Measurements from ENCODE around the gene PPP1R3F.

Gene PPP1R3F

GRCh38 chrX:49269767-49270248, at the start of gene PPP1R3F:
PPP1R3F (plus strand) TSS chrX:49269793; CDS start chrX:49269870, 77 bp downstream.
- DNase-seq, result no peak
- Histone ChIP-seq H3K4me3 (ENCODE audit: low read depth, low read length) (peak within 1 kb of the TSS; percentile 66), H3K36me3 (replicated peaks) (no peaks in the 10 kb centered on the region), H3K27ac (peak within 1 kb of the TSS; percentile 98), H3K27me3 (replicated peaks) (no peaks in the 10 kb centered on the region)
- TF ChIP-seq CTCF (IDR thresholded peaks at IDR 0.05; ENCODE audit: low read depth, low read length, missing control alignments), result no peak
- in situ Hi-C loops (cut with HindIII; ENCODE audit: low pct_ligation_motif_present, low sequenced_read_pairs), result no loop called here

- H3K27ac ChIP-seq, result no peak overlapping the region
- no peak for TF ChIP-seq CTCF (IDR thresholded peaks at IDR 0.05; ENCODE audit: low read depth, low read length, missing control alignments)
- no peak overlapping the region for H3K4me3 ChIP-seq (ENCODE audit: low read depth, low read length)
- H3K27me3 ChIP-seq (replicated peaks), result no peaks in the 10 kb centered on the region
- in situ Hi-C loops (cut with HindIII; ENCODE audit: low pct_ligation_motif_present, low sequenced_read_pairs), result no loop called here
- no peak for DNase-seq
- H3K36me3 ChIP-seq (replicated peaks), result no peaks in the 10 kb centered on the region
Observed at GRCh38 chrX:49220100-49220499, 49.5 kb upstream of the PPP1R3F start.

GRCh38 chrX:49221868-49222267, 47.7 kb upstream of the PPP1R3F start:
- Histone ChIP-seq H3K4me3 (ENCODE audit: low read depth, low read length) (no peak overlapping the region), H3K36me3 (replicated peaks) (no peaks in the 10 kb centered on the region), H3K27ac (no peak overlapping the region), H3K27me3 (replicated peaks) (no peaks in the 10 kb centered on the region)
- in situ Hi-C loops (cut with HindIII; ENCODE audit: low pct_ligation_motif_present, low sequenced_read_pairs), result no loop called here
- TF ChIP-seq CTCF (IDR thresholded peaks at IDR 0.05; ENCODE audit: low read depth, low read length, missing control alignments), result no peak
- DNase-seq, result no peak

GRCh38 chrX:49225858-49226257, 43.7 kb upstream of the PPP1R3F start:
- Histone ChIP-seq H3K27ac (no peak overlapping the region), H3K36me3 (replicated peaks) (no peaks in the 10 kb centered on the region), H3K4me3 (ENCODE audit: low read depth, low read length) (no peak overlapping the region), H3K27me3 (replicated peaks) (no peaks in the 10 kb centered on the region)
- TF ChIP-seq CTCF (IDR thresholded peaks at IDR 0.05; ENCODE audit: low read depth, low read length, missing control alignments), result no peak
- in situ Hi-C loops (cut with HindIII; ENCODE audit: low pct_ligation_motif_present, low sequenced_read_pairs), result no loop called here
- DNase-seq, result no peak

- in situ Hi-C loops (cut with HindIII; ENCODE audit: low pct_ligation_motif_present, low sequenced_read_pairs), result no loop called here
- no peak for TF ChIP-seq CTCF (IDR thresholded peaks at IDR 0.05; ENCODE audit: low read depth, low read length, missing control alignments)
Observed at GRCh38 chrX:49226946-49227345, 42.6 kb upstream of the PPP1R3F start.

GRCh38 chrX:49227726-49228125, 41.9 kb upstream of the PPP1R3F start:
- no peaks in the 10 kb centered on the region for H3K27me3 ChIP-seq (replicated peaks)
- in situ Hi-C loops (cut with HindIII; ENCODE audit: low pct_ligation_motif_present, low sequenced_read_pairs), result no loop called here
- DNase-seq, result no peak
- no peak overlapping the region for H3K27ac ChIP-seq
- no peak overlapping the region for H3K4me3 ChIP-seq (ENCODE audit: low read depth, low read length)
- H3K36me3 ChIP-seq (replicated peaks), result no peaks in the 10 kb centered on the region
- no peak for TF ChIP-seq CTCF (IDR thresholded peaks at IDR 0.05; ENCODE audit: low read depth, low read length, missing control alignments)

More at GRCh38 chrX:49226946-49227345, 42.6 kb upstream of the PPP1R3F start:
- Histone ChIP-seq H3K27me3 (replicated peaks) (no peaks in the 10 kb centered on the region), H3K4me3 (ENCODE audit: low read depth, low read length) (no peak overlapping the region), H3K27ac (no peak overlapping the region), H3K36me3 (replicated peaks) (no peaks in the 10 kb centered on the region)
- DNase-seq, result no peak
